OCI-LY1 (cell line): ENCODE data around the gene SYT9.

Experiments used
- CTCF ChIP-seq: fragments of 200-600 bp; sonication (generic), shearing (Covaris generic); IDR thresholded peaks from 2 replicates; pipeline ENCODE4 v1.5.1; 2017; ENCODE audit warnings: mild to moderate bottlenecking, antibody characterized with exemption, low read length, moderate library complexity, mixed read lengths
- EZH2 ChIP-seq: fragments of 200-600 bp; sonication (generic), shearing (Covaris generic); IDR thresholded peaks from 2 replicates; pipeline ENCODE4 v1.8.0; 2017; ENCODE audit warnings: borderline replicate concordance, mixed run types, mild to moderate bottlenecking, antibody characterized with exemption, low read length, moderate library complexity, mixed read lengths

- no peak for TF ChIP-seq EZH2
- no peak for TF ChIP-seq CTCF
These were observed at the start of gene SYT9 for GRCh38 chr11:7251836-7252682.
